H9 (cell line): Measurements from ENCODE around the gene MSI1. TPM values are rescaled to one million over a fixed set of nuclear protein-coding genes. Genes with fewer than 3 reads are reported as not detected.

ENCODE experiments used
- DNase-seq: peaks from one replicate; pipeline ENCODE4 v3.0.0-alpha.2; 2017
- H2AFZ ChIP-seq: one replicate; pipeline ENCODE4 v1.6.1; 2013; ENCODE audit warnings: mild to moderate bottlenecking, low read length, control low read depth, moderate library complexity
- H2AK5ac ChIP-seq: 2 replicates; pipeline ENCODE4 v1.6.1; 2013; ENCODE audit warnings: low read length, control low read depth, mixed read lengths; ENCODE audit not compliant: insufficient read length
- H2BK120ac ChIP-seq: one replicate; pipeline ENCODE4 v1.6.1; 2013; ENCODE audit warnings: low read depth, mild to moderate bottlenecking, low read length, control low read depth, inconsistent platforms; ENCODE audit not compliant: poor library complexity, severe bottlenecking
- H2BK12ac ChIP-seq: 2 replicates; pipeline ENCODE4 v1.6.1; 2013; ENCODE audit warnings: low read length, control low read depth, mixed read lengths, low read depth; ENCODE audit not compliant: insufficient read length
- H2BK15ac ChIP-seq: 2 replicates; pipeline ENCODE4 v1.6.1; 2013; ENCODE audit warnings: low read depth, low read length, control low read depth
- H2BK20ac ChIP-seq: one replicate; pipeline ENCODE4 v1.6.1; 2013; ENCODE audit warnings: low read depth, mild to moderate bottlenecking, low read length, control low read depth, inconsistent platforms; ENCODE audit not compliant: poor library complexity, severe bottlenecking
- H2BK5ac ChIP-seq: 2 replicates; pipeline ENCODE4 v1.6.1; 2013; ENCODE audit warnings: low read length, control low read depth, mixed read lengths; ENCODE audit not compliant: insufficient read length
- H3K14ac ChIP-seq: 2 replicates; pipeline ENCODE4 v1.6.1; 2013; ENCODE audit warnings: low read length, control low read depth; ENCODE audit not compliant: insufficient read depth
- H3K18ac ChIP-seq: 2 replicates; pipeline ENCODE4 v1.6.1; 2013; ENCODE audit warnings: low read depth, mild to moderate bottlenecking, mixed read lengths, low read length, control low read depth; ENCODE audit not compliant: insufficient read length
- H3K23ac ChIP-seq: 2 replicates; pipeline ENCODE4 v1.6.1; 2013; ENCODE audit warnings: low read length, control low read depth, mixed read lengths, low read depth; ENCODE audit not compliant: insufficient read length
- H3K23me2 ChIP-seq: 2 replicates; pipeline ENCODE4 v1.6.1; 2013; ENCODE audit warnings: low read depth, mild to moderate bottlenecking, mixed read lengths, low read length, control low read depth; ENCODE audit not compliant: insufficient read length, poor library complexity, severe bottlenecking
- H3K27ac ChIP-seq: 2 replicates; pipeline ENCODE4 v1.5.1; 2013; ENCODE audit warnings: low read length, control low read depth, mixed read lengths, low read depth; ENCODE audit not compliant: insufficient read length
- H3K27me3 ChIP-seq: 2 replicates; pipeline ENCODE4 v1.6.1; 2013; ENCODE audit warnings: low read length, control low read depth, inconsistent platforms; ENCODE audit not compliant: insufficient read depth
- H3K4ac ChIP-seq: 2 replicates; pipeline ENCODE4 v1.6.1; 2013; ENCODE audit warnings: low read depth, mild to moderate bottlenecking, control low read depth, inconsistent platforms, low read length, moderate library complexity
- H3K4me1 ChIP-seq: 2 replicates; pipeline ENCODE4 v1.6.1; 2013; ENCODE audit warnings: low read length, control low read depth, inconsistent platforms; ENCODE audit not compliant: insufficient read depth
- H3K4me2 ChIP-seq: 2 replicates; pipeline ENCODE4 v1.6.1; 2013; ENCODE audit warnings: low read length, control low read depth, mixed read lengths; ENCODE audit not compliant: insufficient read length, insufficient read depth
- H3K56ac ChIP-seq: 2 replicates; pipeline ENCODE4 v1.6.1; 2013; ENCODE audit warnings: low read depth, mild to moderate bottlenecking, mixed read lengths, low read length, control low read depth; ENCODE audit not compliant: insufficient read length
- H3K79me1 ChIP-seq: 2 replicates; pipeline ENCODE4 v1.6.1; 2013; ENCODE audit warnings: low read depth, mild to moderate bottlenecking, moderate library complexity, low read length, control low read depth, inconsistent platforms; ENCODE audit not compliant: insufficient read depth, poor library complexity, severe bottlenecking
- H3K79me2 ChIP-seq: 2 replicates; pipeline ENCODE4 v1.6.1; 2013; ENCODE audit warnings: low read length, control low read depth, inconsistent platforms; ENCODE audit not compliant: insufficient read depth
- H3K9ac ChIP-seq: 2 replicates; pipeline ENCODE4 v1.6.1; 2013; ENCODE audit warnings: low read length, control low read depth, mixed read lengths; ENCODE audit not compliant: insufficient read length; ENCODE audit errors: extremely low read depth
- H3K9me3 ChIP-seq: one replicate; pipeline ENCODE4 v1.6.1; 2013; ENCODE audit warnings: low read depth, low read length, inconsistent platforms; ENCODE audit not compliant: control insufficient read depth
- H3T11ph ChIP-seq: one replicate; pipeline ENCODE4 v1.6.1; 2013; ENCODE audit warnings: mild to moderate bottlenecking, low read length, control low read depth, inconsistent platforms
- H4K20me1 ChIP-seq: one replicate; pipeline ENCODE4 v1.6.1; 2013; ENCODE audit not compliant: control insufficient read depth, insufficient read length, insufficient read depth
- H4K5ac ChIP-seq: 2 replicates; pipeline ENCODE4 v1.6.1; 2013; ENCODE audit warnings: low read depth, mild to moderate bottlenecking, mixed read lengths, low read length, control low read depth; ENCODE audit not compliant: insufficient read length
- H4K8ac ChIP-seq: replicated peaks from 2 replicates; pipeline ENCODE4 v1.6.1; 2013; ENCODE audit warnings: low read length, control low read depth, mixed read lengths, low read depth; ENCODE audit not compliant: insufficient read length
- H4K91ac ChIP-seq: 2 replicates; pipeline ENCODE4 v1.6.1; 2013; ENCODE audit warnings: low read depth, mild to moderate bottlenecking, moderate library complexity, mixed read lengths, low read length, control low read depth; ENCODE audit not compliant: insufficient read length
- H3K27ac Mint-ChIP-seq, 3 experiments: 2 replicates in 2 of 3; 3 replicates in 1 of 3; pipeline ENCODE4 v1.8.0; 2020 to 2021; ENCODE audit warnings: mixed read lengths in 3 of 3, mild to moderate bottlenecking in 1 of 3, moderate library complexity in 1 of 3
- H3K27me3 Mint-ChIP-seq: 2 replicates; pipeline ENCODE4 v1.8.0; 2021; ENCODE audit warnings: low read depth, mild to moderate bottlenecking, moderate library complexity, mixed read lengths
- H3K36me3 Mint-ChIP-seq, 3 experiments: 2 replicates in 2 of 3; 3 replicates in 1 of 3; pipeline ENCODE4 v1.8.0; 2020 to 2021; ENCODE audit warnings: low read depth in 3 of 3, mixed read lengths in 3 of 3; ENCODE audit not compliant: insufficient read depth in 1 of 3
- H3K4me1 Mint-ChIP-seq, 2 experiments: 2 replicates each; pipeline ENCODE4 v1.8.0; 2020; ENCODE audit warnings: mixed read lengths in 2 of 2
- H3K4me3 Mint-ChIP-seq, 2 experiments: 2 replicates in 1 of 2; 3 replicates in 1 of 2; pipeline ENCODE4 v1.8.0; 2020 to 2021; ENCODE audit warnings: mild to moderate bottlenecking in 2 of 2, mixed read lengths in 2 of 2, moderate library complexity in 1 of 2
- H3K9me3 Mint-ChIP-seq, 2 experiments: 2 replicates in 1 of 2; 3 replicates in 1 of 2; pipeline ENCODE4 v1.8.0; 2020; ENCODE audit warnings: mild to moderate bottlenecking in 2 of 2, mixed read lengths in 2 of 2, moderate library complexity in 1 of 2
- WGBS: extraction: QIAGEN DNeasy Blood & Tissue Kit; methylation state at CpG from one replicate; pipeline ENCODE4 v1.1.7; 2013; ENCODE audit warnings: missing lambda C conversion rate, low lambda C conversion rate, mixed read lengths; ENCODE audit not compliant: insufficient read length; ENCODE audit errors: extremely low coverage; 5-methylcytosine and 5-hydroxymethylcytosine counted together
- total RNA-seq: library from RNA; stranded (reverse); gene quantifications from 2 replicates; pipeline ENCODE4 v1.2.1, GENCODE V29; 2021
- TF ChIP-seq, protein P1 (sequence below): fragments of 200-600 bp; sonication (generic); conservative IDR thresholded peaks from 3 replicates; pipeline ENCODE4 v1.8.0; 2021; ENCODE audit warnings: antibody characterized with exemption, mild to moderate bottlenecking

The MSI1 gene
- total RNA-seq, 1 experiment from 2014 or later = 91.5 TPM

DNA sequence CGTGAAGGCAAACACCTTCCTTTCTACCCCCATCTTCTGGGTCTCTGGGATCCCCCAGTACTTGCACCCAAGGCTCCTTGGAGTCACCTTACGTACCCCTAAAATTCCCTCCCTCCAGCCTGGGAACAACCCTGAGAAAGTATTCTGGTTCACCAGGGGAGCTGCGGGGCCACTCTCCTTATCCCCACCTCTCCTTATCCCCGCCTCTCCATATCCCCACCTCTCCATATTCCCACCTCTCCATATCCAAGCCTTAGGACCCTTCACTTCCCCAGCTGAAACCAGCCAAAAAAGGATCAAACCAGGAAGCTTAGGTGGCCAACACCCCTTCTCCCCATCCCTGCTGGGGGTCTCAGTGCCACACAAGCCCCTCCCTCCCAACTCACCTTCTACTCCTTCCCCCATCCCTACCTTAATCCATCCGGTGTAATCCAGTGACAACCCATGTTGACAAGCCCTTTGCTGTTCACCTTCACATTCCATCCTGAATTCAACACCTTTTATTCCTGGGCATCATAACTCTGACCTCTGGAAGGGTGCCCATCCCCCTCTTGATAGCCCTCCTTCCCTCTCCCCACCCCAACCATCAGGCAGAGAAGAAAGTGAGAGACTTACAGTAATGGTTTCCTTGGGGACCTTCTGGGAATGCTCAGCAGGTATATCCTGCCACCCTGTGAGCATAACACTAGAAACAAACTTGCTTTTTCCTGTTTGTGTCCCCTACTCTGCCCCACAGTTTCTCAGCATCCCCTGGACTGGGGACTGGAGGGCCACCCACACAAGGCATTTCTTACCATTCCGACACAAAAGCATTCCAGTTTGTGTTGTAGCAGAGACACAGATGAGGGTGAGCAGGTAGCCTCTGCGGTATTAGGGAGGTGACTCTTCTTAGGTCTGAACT lies 1.6 kb upstream of the MSI1 start:
- Histone ChIP-seq H3K4ac (no peak overlapping the region), H2BK20ac (no peak overlapping the region), H2AK5ac (no peak overlapping the region), H2BK120ac (no peak overlapping the region), H4K8ac (no peak overlapping the region), H3K79me2 (no peaks in the 10 kb centered on the region), H4K91ac (no peak overlapping the region), H3K4me2 (peak overlapping the region; percentile 88), H3K9me3 (no peaks in the 10 kb centered on the region), H2BK15ac (no peak overlapping the region), H2AFZ (no peak overlapping the region), H3K23ac (no peak overlapping the region), H3K27ac (no peak overlapping the region), H3K79me1 (peaks cover 2% of the 10 kb centered on the region), H3K27me3 (peaks cover 7% of the 10 kb centered on the region; the same call in 1 of the 2 replicates), H3K9ac (no peak overlapping the region), H4K20me1 (peaks cover 3% of the 10 kb centered on the region), H3K14ac (no peak overlapping the region), H3K4me1 (peaks cover 15% of the 10 kb centered on the region; the same call in 1 of the 2 replicates), H3K56ac (no peak overlapping the region), H2BK5ac (no peak overlapping the region), H2BK12ac (no peak overlapping the region), H4K5ac (no peak overlapping the region), H3K18ac (no peak overlapping the region), H3K23me2 (peaks cover 17% of the 10 kb centered on the region), H3T11ph (no peak overlapping the region)
- Mint-ChIP-seq H3K9me3 (no peaks in the 10 kb centered on the region), H3K27me3 (peaks cover 56% of the 10 kb centered on the region), H3K4me3 (peak overlapping the region; percentile 79 to 91), H3K4me1 (peaks cover 55 to 58% of the 10 kb centered on the region in 2 experiments), H3K36me3 (peaks cover 11 to 18% (median 17%) of the 10 kb centered on the region in 3 experiments), H3K27ac (peak overlapping the region in 2 of 3 experiments; percentile 67 to 95; a peak in 4 of 7 replicates)
- TF ChIP-seq, protein P1, sequence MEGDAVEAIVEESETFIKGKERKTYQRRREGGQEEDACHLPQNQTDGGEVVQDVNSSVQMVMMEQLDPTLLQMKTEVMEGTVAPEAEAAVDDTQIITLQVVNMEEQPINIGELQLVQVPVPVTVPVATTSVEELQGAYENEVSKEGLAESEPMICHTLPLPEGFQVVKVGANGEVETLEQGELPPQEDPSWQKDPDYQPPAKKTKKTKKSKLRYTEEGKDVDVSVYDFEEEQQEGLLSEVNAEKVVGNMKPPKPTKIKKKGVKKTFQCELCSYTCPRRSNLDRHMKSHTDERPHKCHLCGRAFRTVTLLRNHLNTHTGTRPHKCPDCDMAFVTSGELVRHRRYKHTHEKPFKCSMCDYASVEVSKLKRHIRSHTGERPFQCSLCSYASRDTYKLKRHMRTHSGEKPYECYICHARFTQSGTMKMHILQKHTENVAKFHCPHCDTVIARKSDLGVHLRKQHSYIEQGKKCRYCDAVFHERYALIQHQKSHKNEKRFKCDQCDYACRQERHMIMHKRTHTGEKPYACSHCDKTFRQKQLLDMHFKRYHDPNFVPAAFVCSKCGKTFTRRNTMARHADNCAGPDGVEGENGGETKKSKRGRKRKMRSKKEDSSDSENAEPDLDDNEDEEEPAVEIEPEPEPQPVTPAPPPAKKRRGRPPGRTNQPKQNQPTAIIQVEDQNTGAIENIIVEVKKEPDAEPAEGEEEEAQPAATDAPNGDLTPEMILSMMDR = no peak
- WGBS = no CpG with 5 or more reads among the region's 7 CpGs
- DNase-seq = no peak
